CD14-positive monocyte (primary cell): ENCODE data around the gene MINK1. TPM values are rescaled to one million over a fixed set of nuclear protein-coding genes. Genes with fewer than 3 reads are reported as not detected.
A peak's percentile ranks its signal among the peaks of the same experiment; 100 is the strongest.

Experiments
- DNase-seq, 3 donors: peaks; one replicate each; pipeline ENCODE4 v3.0.0-alpha.2; 2011 to 2022
- H2AFZ ChIP-seq: 2 replicates; pipeline ENCODE4 v1.6.0; 2012; ENCODE audit warnings: mild to moderate bottlenecking, low read depth, low read length, inconsistent platforms; ENCODE audit not compliant: insufficient read depth, poor library complexity, severe bottlenecking
- H3K27ac ChIP-seq, 2 donors: 1 replicate in 1 of 2; 2 replicates in 1 of 2; pipeline ENCODE4 v1.5.1; 2012 to 2013; ENCODE audit warnings: low read length in 2 of 2, control low read depth in 1 of 2, inconsistent platforms in 1 of 2, low read depth in 1 of 2, mild to moderate bottlenecking in 1 of 2
- H3K27me3 ChIP-seq, 2 donors: one replicate each; pipeline versions ENCODE4 v1.6.0 to v1.6.1; 2011 to 2013; ENCODE audit warnings: low read length in 2 of 2; ENCODE audit not compliant: control insufficient read depth in 2 of 2, insufficient read depth in 2 of 2
- H3K36me3 ChIP-seq, 2 donors: replicated peaks in 1 of 2; 1 replicate in 1 of 2; 2 replicates in 1 of 2; pipeline versions ENCODE4 v1.5.1 to v1.6.1; 2012 to 2013; ENCODE audit warnings: low read length in 2 of 2, control low read depth in 1 of 2, inconsistent platforms in 1 of 2, mild to moderate bottlenecking in 1 of 2; ENCODE audit not compliant: insufficient read depth in 2 of 2, control insufficient read depth in 1 of 2
- H3K4me1 ChIP-seq, 2 donors: 1 replicate in 1 of 2; 2 replicates in 1 of 2; pipeline versions ENCODE4 v1.5.1 to v1.6.1; 2012 to 2013; ENCODE audit warnings: low read length in 2 of 2, control low read depth in 1 of 2, inconsistent platforms in 1 of 2, mild to moderate bottlenecking in 1 of 2, moderate library complexity in 1 of 2; ENCODE audit not compliant: insufficient read depth in 2 of 2, control insufficient read depth in 1 of 2
- H3K4me2 ChIP-seq: replicated peaks from 2 replicates; pipeline ENCODE3; 2012; ENCODE audit warnings: low read length, moderate library complexity, mild to moderate bottlenecking; ENCODE audit not compliant: poor library complexity, severe bottlenecking; ENCODE audit errors: extremely low read depth
- H3K4me3 ChIP-seq, 3 experiments: fragments of 200-600 bp in 1 of 3; sonication (generic) in 1 of 3; replicated peaks in 1 of 3; 1 replicate in 2 of 3; 2 replicates in 1 of 3; pipeline ENCODE4 v1.5.1; 2011 to 2013; ENCODE audit warnings: low read length in 3 of 3, mild to moderate bottlenecking in 3 of 3, control low read depth in 2 of 3, low read depth in 2 of 3, inconsistent platforms in 1 of 3, moderate library complexity in 1 of 3
- H3K79me2 ChIP-seq: 2 replicates; pipeline ENCODE4 v1.6.0; 2012; ENCODE audit warnings: mild to moderate bottlenecking, control low read depth, inconsistent platforms, low read length, moderate library complexity; ENCODE audit not compliant: insufficient read depth
- H3K9ac ChIP-seq: 2 replicates; pipeline ENCODE4 v1.6.0; 2017; ENCODE audit warnings: low read length, mild to moderate bottlenecking; ENCODE audit not compliant: insufficient read depth, poor library complexity, severe bottlenecking
- H3K9me3 ChIP-seq, 2 donors: replicated peaks in 1 of 2; 1 replicate in 1 of 2; 2 replicates in 1 of 2; pipeline versions ENCODE4 v1.5.1 to v1.6.1; 2012 to 2013; ENCODE audit warnings: low read length in 2 of 2, control low read depth in 1 of 2; ENCODE audit not compliant: control insufficient read depth in 1 of 2, insufficient read depth in 1 of 2
- H4K20me1 ChIP-seq: 2 replicates; pipeline ENCODE4 v1.6.0; 2012; ENCODE audit warnings: mild to moderate bottlenecking, low read length, control low read depth, moderate library complexity; ENCODE audit not compliant: insufficient read depth
- H3K27ac Mint-ChIP-seq, 7 donors: one replicate each; pipeline ENCODE4 v1.8.0; 2020; ENCODE audit warnings: mild to moderate bottlenecking in 7 of 7, mixed read lengths in 7 of 7, moderate library complexity in 6 of 7, inconsistent platforms in 2 of 7
- H3K27me3 Mint-ChIP-seq, 3 donors: one replicate each; pipeline ENCODE4 v1.8.0; 2021 to 2022; ENCODE audit warnings: low read depth in 3 of 3, mild to moderate bottlenecking in 3 of 3, mixed read lengths in 3 of 3, moderate library complexity in 3 of 3, inconsistent platforms in 1 of 3
- H3K36me3 Mint-ChIP-seq, 2 donors: one replicate each; pipeline ENCODE4 v1.8.0; 2020; ENCODE audit warnings: mixed read lengths in 2 of 2, inconsistent platforms in 1 of 2, mild to moderate bottlenecking in 1 of 2
- H3K4me1 Mint-ChIP-seq: one replicate; pipeline ENCODE4 v1.8.0; 2020; ENCODE audit warnings: mild to moderate bottlenecking, mixed read lengths
- H3K4me3 Mint-ChIP-seq, 2 donors: one replicate each; pipeline ENCODE4 v1.8.0; 2020; ENCODE audit warnings: mild to moderate bottlenecking in 2 of 2, mixed read lengths in 2 of 2, moderate library complexity in 1 of 2
- H3K9me3 Mint-ChIP-seq, 7 donors: one replicate each; pipeline ENCODE4 v1.8.0; 2020 to 2022; ENCODE audit warnings: mixed read lengths in 7 of 7, mild to moderate bottlenecking in 6 of 7, moderate library complexity in 6 of 7, inconsistent platforms in 2 of 7
- WGBS: methylation state at CpG from one replicate; pipeline ENCODE4 v1.1.5; 2013; ENCODE audit warnings: missing lambda C conversion rate; ENCODE audit not compliant: insufficient coverage; 5-methylcytosine and 5-hydroxymethylcytosine counted together
- intact Hi-C, 2 donors: fragments of 100-400 bp; cut with micrococcal nuclease; formaldehyde crosslinking; loops; one replicate each; pipeline versions ENCODE4 v1.15.0 to v1.15.1; 2023
- polyA plus RNA-seq, 3 donors: library from polyadenylated mRNA; depleted of rRNA in 1 of 3; unstranded in 2 of 3; stranded (reverse) in 1 of 3; fragments of 300-500 nt in 2 of 3; fragments of >200 nt in 1 of 3; fragmentation: Illumina TruSeq in 2 of 3; gene quantifications; 1 replicate in 2 of 3; 2 replicates in 1 of 3; pipeline ENCODE4 v1.2.3, GENCODE V29; 2012 to 2021
- TF ChIP-seq, protein P1 (sequence below): fragments of 200-600 bp; IDR thresholded peaks from one replicate; pipeline ENCODE4 v1.8.0; 2022; ENCODE audit warnings: antibody characterized with exemption, mild to moderate bottlenecking

MINK1 gene
- polyA plus RNA-seq, 3 donors, result 3.2 to 159 (median 7.2) TPM

DNA sequence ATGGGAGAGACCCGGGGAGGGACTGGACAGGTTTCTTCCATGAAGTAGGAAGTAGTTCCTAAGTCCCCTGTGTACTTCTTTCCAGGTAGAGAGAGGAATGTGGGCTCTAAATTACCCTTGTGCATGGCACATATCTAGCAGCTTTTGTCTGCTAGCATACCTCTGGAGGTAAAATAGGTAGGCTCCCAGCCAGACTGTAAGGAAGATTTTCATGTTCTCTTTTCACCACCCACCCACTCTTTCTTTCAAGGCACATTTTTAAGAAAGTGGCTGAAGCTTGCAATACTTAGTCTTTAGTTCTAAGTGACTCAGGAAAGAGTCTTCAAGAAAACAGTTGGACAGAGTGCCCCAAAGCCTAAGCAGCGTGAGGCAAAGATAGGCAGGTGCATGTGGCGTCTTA is 9.2 kb downstream of the MINK1 start:
- Histone ChIP-seq H3K4me1 (peaks cover 54 to 67% of the 10 kb centered on the region in 2 donors), H4K20me1 (no peaks in the 10 kb centered on the region), H3K27me3 (no peaks in the 10 kb centered on the region), H3K36me3 (peaks cover 10 to 26% of the 10 kb centered on the region in 2 donors), H3K27ac (peak overlapping the region; percentile 93 to 95), H3K9ac (no peak overlapping the region), H2AFZ (no peak overlapping the region), H3K4me2 (peak overlapping the region; percentile 65), H3K4me3 (no peak overlapping the region), H3K79me2 (peaks cover 77% of the 10 kb centered on the region), H3K9me3 (no peaks in the 10 kb centered on the region)
- 100% methylated on average over 3 of the region's 3 CpGs for WGBS
- intact Hi-C loops, result loop anchor here (1.0 to 10.0 kb wide), 2 partner anchors 8 to 48 kb away; partner anchors contain the start of gene PSMB6 (in 1 of the 2)
- H3K4me1 Mint-ChIP-seq, result peaks cover 77% of the 10 kb centered on the region
- no peaks in the 10 kb centered on the region for H3K9me3 Mint-ChIP-seq
- no peak for DNase-seq
- peaks cover 0 to 3% (median 2%) of the 10 kb centered on the region in 3 donors for H3K27me3 Mint-ChIP-seq
- TF ChIP-seq, protein P1, sequence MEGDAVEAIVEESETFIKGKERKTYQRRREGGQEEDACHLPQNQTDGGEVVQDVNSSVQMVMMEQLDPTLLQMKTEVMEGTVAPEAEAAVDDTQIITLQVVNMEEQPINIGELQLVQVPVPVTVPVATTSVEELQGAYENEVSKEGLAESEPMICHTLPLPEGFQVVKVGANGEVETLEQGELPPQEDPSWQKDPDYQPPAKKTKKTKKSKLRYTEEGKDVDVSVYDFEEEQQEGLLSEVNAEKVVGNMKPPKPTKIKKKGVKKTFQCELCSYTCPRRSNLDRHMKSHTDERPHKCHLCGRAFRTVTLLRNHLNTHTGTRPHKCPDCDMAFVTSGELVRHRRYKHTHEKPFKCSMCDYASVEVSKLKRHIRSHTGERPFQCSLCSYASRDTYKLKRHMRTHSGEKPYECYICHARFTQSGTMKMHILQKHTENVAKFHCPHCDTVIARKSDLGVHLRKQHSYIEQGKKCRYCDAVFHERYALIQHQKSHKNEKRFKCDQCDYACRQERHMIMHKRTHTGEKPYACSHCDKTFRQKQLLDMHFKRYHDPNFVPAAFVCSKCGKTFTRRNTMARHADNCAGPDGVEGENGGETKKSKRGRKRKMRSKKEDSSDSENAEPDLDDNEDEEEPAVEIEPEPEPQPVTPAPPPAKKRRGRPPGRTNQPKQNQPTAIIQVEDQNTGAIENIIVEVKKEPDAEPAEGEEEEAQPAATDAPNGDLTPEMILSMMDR, result no peak
- H3K36me3 Mint-ChIP-seq, result peaks cover 53 to 57% of the 10 kb centered on the region in 2 donors
- H3K27ac Mint-ChIP-seq, result peak overlapping the region; percentile 99 to 100 (median 100)
- peak overlapping the region in 1 of 2 donors; percentile 71 for H3K4me3 Mint-ChIP-seq

DNA sequence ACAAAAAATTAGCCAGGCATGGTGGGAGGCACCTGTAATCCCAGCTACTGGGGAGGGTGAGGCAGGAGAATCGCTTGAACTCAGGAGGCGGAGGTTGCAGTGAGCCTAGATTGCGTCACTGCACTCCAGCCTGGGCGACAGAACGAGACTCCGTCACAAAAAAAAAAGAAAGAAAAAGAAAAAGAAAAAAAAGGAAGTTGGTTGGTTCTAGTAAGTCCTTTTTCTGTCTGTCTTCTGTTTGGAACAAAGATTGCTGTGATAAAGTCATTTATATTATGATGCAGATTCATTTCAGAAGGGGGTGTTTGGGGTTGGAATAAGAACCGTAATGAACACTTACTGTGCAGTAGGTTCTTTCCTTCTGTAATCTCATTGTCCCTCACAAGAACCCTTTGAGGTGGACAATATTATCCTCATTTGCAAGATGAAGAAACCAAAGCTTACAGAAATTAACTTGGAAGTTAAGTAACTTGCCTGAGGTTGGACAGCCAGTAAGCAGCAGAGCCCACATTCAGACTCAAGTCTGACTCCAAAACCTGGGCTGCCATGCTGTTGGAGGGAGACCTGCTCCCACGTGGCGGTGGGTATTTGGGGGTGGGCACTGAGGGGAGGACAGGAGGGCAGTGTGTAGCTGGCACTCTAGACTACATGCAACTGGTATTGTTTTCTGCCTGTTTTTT is 10.3 kb downstream of the MINK1 start:
- H3K27me3 ChIP-seq, result no peaks in the 10 kb centered on the region
- 0% methylated on average over 5 of the region's 9 CpGs for WGBS
- Mint-ChIP-seq H3K36me3 (peaks cover 48 to 50% of the 10 kb centered on the region in 2 donors), H3K4me1 (peaks cover 84% of the 10 kb centered on the region), H3K9me3 (no peaks in the 10 kb centered on the region), H3K27me3 (peaks cover 0 to 3% (median 2%) of the 10 kb centered on the region in 3 donors), H3K27ac (peak overlapping the region; percentile 99 to 100 (median 100)), H3K4me3 (peak overlapping the region; percentile 59 to 71)
- peak overlapping the region; percentile 44 for H3K9ac ChIP-seq
- no peaks in the 10 kb centered on the region for H3K9me3 ChIP-seq
- H3K27ac ChIP-seq, result peak overlapping the region; percentile 93 to 95
- peak overlapping the region; percentile 65 for H3K4me2 ChIP-seq
- DNase-seq, result peak; percentile 32 to 48 (median 41)
- H4K20me1 ChIP-seq, result no peaks in the 10 kb centered on the region
- intact Hi-C loops, result loop anchor here in 1 of 2 donors (10.0 kb wide), 1 partner anchor 49 kb away; the partner anchor contains the start of gene PSMB6
- H3K4me3 ChIP-seq, result peak overlapping the region in 1 of 3 experiments; percentile 63
- H3K4me1 ChIP-seq, result peaks cover 60 to 74% of the 10 kb centered on the region in 2 donors
- no peak overlapping the region for H2AFZ ChIP-seq
- H3K36me3 ChIP-seq, result peaks cover 4 to 15% of the 10 kb centered on the region in 2 donors
- TF ChIP-seq, protein P1, result no peak
- H3K79me2 ChIP-seq, result peaks cover 75% of the 10 kb centered on the region
